CD4-positive, alpha-beta T cell treated with Interleukin-15 for 1 hour (primary cell): ENCODE measurements around the gene NDUFS4.
"Not testable (repeated sequence)": the region's sequence is repeated elsewhere in the genome, so short reads cannot be mapped to it uniquely, and the experiment has no call there.

ENCODE experiments used
- DNase-seq: peaks from one replicate; pipeline ENCODE4 v3.0.0-alpha.2; 2020

The NDUFS4 gene

GRCh38 chr5:53575831-53576230, 15.4 kb downstream of the NDUFS4 start:
- DNase-seq, result no peak

- no peak for DNase-seq
Measured at GRCh38 chr5:53576674-53577073, 16.2 kb downstream of the NDUFS4 start.

DNA sequence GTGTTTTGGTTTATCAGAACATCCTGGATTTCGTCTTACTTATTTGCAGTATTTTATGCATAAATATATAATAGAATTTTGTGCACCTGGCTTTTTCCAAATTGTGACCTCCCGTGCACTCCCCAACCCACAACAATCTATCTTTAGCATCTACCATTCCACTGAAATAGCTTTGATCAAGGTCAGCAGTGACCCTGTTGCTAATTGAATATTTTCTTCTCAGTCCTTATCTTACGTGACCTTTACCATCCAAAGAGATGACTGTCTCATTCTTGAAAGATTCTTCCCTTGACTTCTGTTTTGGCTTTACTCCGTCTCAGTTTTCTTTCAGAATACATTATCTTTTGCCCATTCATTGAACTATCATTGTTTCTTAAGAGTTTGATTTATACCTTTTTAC, 18.4 kb downstream of the NDUFS4 start:
- no peak for DNase-seq

GRCh38 chr5:53580547-53580946, 20.1 kb downstream of the NDUFS4 start:
- DNase-seq, result no peak

- no peak for DNase-seq
Measured at GRCh38 chr5:53582225-53582624, 21.8 kb downstream of the NDUFS4 start.

DNA sequence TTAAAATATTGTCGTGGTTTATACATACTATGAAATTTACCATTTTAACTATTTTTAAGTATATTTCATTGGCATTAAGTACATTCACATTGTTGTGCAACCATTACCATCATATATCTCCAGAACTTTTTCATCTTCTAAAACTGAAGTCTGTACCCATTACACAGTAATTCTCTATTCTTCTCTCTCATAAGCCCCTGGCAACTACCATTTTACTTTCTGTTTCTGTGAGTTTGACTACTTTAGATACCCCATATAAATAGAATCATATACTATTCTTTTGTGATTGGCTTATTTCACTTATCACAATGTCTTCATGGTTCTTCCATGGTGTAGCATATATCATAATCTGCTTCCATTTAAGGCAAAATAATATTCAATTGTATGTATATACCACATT, 30.3 kb downstream of the NDUFS4 start:
- no peak for DNase-seq

GRCh38 chr5:53594419-53594818, 34.0 kb downstream of the NDUFS4 start:
- no peak for DNase-seq

- DNase-seq, result no peak
Measured at GRCh38 chr5:53597894-53598293, 37.5 kb downstream of the NDUFS4 start.

GRCh38 chr5:53601570-53601969, 41.1 kb downstream of the NDUFS4 start:
- DNase-seq, result no peak

GRCh38 chr5:53603009-53603687, 42.7 kb downstream of the NDUFS4 start:
- DNase-seq, result no peak

GRCh38 chr5:53604309-53604708, 43.9 kb downstream of the NDUFS4 start:
- DNase-seq, result no peak

GRCh38 chr5:53607886-53608285, 47.4 kb downstream of the NDUFS4 start:
- DNase-seq, result no peak

- DNase-seq, result not testable (repeated sequence)
Measured at GRCh38 chr5:53608897-53609296, 48.5 kb downstream of the NDUFS4 start.

DNA sequence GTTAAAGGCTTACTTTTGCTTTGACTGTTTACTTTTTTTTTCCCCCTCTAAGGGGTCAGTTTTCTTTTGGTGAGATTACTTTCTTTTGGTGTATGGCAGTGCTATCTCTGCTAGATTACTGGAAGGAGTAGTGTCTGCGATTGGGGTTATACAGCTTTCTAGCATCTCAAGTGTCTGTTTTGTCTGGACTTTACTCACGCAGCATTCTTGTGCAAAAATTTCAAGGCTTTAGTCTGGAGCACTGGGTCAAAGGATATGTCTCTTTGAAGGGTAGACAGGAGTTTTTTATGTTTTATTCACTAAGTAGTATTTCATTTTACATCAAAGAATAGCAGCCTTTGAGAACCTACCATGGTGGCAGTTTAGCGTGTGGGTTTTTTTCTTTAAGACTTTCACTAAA, 52.6 kb downstream of the NDUFS4 start:
- DNase-seq, result no peak

GRCh38 chr5:53613536-53613935, 53.1 kb downstream of the NDUFS4 start:
- no peak for DNase-seq

GRCh38 chr5:53614376-53614885, 54.0 kb downstream of the NDUFS4 start:
- DNase-seq, result no peak

DNA sequence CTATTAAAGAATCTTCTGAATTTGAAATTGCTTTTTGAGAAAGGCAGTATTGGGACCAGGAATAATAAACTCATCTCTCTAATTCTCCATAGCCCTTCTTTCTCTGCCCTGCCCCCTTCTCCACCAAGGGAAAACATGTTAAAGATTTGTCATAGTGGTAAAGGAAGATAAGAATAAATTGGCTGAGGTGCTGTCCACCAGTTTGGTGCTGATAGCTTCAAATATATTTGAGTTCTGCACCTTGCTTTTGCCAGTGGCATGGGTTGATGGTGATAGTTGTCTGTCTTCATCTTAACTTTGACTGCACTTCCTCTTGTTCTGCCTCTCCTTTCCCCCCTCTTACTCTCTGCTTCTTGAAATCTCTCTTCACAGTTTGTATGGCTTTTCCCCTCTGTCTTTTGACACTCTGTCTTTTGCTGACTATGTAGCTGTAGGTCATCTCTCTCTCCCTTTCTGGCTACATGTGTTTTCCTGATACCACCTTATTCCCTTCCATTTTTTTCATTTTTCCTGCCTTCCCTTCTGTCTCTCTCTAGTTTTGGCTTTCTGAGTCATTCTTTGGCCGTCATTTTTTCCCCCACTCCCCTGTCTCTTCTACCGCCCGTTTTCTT, 56.6 kb downstream of the NDUFS4 start:
- DNase-seq, result no peak

DNA sequence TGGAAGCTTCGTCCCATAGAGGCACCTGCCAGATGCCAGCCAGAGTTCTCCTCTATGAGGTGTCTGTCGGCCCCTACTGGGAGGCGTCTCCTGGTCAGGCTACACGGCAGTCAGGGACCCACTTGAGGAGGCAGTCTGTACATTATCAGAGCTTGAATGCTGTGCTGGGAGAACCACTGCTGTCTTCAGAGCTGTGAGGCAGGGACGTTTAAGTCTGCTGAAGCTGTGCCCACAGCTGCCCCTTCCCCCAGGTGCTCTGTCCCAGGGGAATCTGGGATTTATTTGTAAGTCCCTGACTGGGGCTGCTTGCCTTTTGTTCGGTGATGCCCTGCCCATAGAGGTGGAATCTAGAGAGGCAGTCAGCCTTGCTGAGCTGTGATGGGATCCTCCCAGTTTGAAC, 70.8 kb downstream of the NDUFS4 start:
- DNase-seq, result no peak

GRCh38 chr5:53642061-53642460, 81.6 kb downstream of the NDUFS4 start:
- DNase-seq, result no peak

DNA sequence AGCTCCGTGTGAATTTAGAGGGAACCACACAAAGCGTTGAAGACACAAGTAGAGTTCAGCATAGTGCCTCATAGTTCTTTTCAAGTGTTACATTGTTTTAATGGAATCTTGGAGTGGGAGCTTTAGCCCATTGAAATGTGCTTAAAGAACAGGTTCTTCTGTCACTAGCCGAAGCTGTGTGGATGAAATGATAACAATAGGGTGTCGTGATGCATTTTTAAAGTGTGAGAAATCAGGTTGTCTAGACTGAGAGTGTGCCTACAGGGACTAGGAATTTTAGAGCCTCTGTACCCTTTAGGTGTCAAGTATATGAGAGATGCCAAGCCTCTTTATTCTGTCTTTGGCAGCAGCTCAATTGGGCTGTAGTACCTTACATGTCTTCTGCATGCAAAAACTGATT, 83.0 kb downstream of the NDUFS4 start:
- DNase-seq, result no peak

GRCh38 chr5:53645078-53645477, 84.6 kb downstream of the NDUFS4 start:
- no peak for DNase-seq

- no peak for DNase-seq
Measured at GRCh38 chr5:53649352-53649751, 88.9 kb downstream of the NDUFS4 start.

DNA sequence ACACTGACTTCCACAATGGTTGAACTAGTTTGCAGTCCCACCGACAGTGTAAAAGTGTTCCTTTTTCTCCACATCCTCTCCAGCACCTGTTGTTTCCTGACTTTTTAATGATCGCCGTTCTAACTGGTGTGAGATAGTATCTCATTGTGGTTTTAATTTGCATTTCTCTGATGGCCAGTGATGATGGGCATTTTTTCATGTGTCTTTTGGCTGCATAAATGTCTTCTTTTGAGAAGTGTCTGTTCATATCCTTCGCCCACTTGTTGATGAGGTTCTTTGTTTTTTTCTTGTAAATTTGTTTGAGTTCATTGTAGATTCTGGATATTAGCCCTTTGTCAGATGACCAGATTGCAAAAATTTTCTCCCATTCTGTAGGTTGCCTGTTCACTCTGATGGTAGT, 100.1 kb downstream of the NDUFS4 start:
- not testable (repeated sequence) for DNase-seq

GRCh38 chr5:53665313-53665712, 104.9 kb downstream of the NDUFS4 start:
- DNase-seq, result not testable (repeated sequence)

DNA sequence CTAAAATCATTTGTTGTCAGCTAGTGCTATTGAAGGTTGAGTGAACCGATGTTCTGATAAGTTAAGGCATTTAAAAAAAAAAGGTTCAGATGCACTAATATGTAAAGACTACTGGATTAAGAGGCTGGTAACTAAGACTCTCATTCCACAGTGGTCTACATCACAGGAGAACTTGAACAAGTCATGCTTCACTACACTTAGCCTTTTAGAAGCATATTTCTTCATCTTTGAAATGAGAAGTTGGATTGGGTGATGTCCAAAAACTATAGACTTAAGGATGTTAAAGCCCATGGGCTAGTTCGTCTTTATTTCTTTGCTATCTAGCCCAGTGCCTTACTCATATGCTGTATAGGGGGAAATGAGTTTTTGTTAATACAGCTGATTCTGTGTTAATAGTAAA, 107.2 kb downstream of the NDUFS4 start:
- no peak for DNase-seq
